BLaER1 treated with 17β-estradiol and CSF1 and Interleukin-3, amounts not matched to agents 10 nM and 100 nM (cell line): ENCODE measurements around the gene HSD17B4.

Experiments
- H3K27ac ChIP-seq, 11 experiments: shearing (Covaris generic); formaldehyde crosslinking; 2 replicates each; pipeline ENCODE4 v1.8.1; 2022
- H3K27me3 ChIP-seq, 11 experiments: shearing (Covaris generic); formaldehyde crosslinking; 2 replicates each; pipeline ENCODE4 v1.8.1; 2022
- H3K36me3 ChIP-seq, 11 experiments: shearing (Covaris generic); formaldehyde crosslinking; 2 replicates each; pipeline ENCODE4 v1.8.1; 2022
- H3K4me1 ChIP-seq, 10 experiments: shearing (Covaris generic); formaldehyde crosslinking; 2 replicates each; pipeline ENCODE4 v1.8.1; 2022
- H3K4me2 ChIP-seq, 11 experiments: shearing (Covaris generic); formaldehyde crosslinking; 2 replicates each; pipeline ENCODE4 v1.8.1; 2022
- H3K4me3 ChIP-seq, 10 experiments: shearing (Covaris generic); formaldehyde crosslinking; 2 replicates each; pipeline ENCODE4 v1.8.1; 2022
- H3K9ac ChIP-seq, 11 experiments: shearing (Covaris generic); formaldehyde crosslinking; 2 replicates each; pipeline ENCODE4 v1.8.1; 2022
- H3K9me3 ChIP-seq, 11 experiments: shearing (Covaris generic); formaldehyde crosslinking; replicated peaks in 1 of 11; 2 replicates each; pipeline ENCODE4 v1.8.1; 2022
- H4K20me1 ChIP-seq, 11 experiments: shearing (Covaris generic); formaldehyde crosslinking; 2 replicates each; pipeline ENCODE4 v1.8.1; 2022
- Cebpa-rat ChIP-seq, 11 experiments: shearing (Covaris generic); IDR thresholded peaks; 2 replicates each; pipeline ENCODE4 v1.8.1; 2022

Gene HSD17B4, protein sequence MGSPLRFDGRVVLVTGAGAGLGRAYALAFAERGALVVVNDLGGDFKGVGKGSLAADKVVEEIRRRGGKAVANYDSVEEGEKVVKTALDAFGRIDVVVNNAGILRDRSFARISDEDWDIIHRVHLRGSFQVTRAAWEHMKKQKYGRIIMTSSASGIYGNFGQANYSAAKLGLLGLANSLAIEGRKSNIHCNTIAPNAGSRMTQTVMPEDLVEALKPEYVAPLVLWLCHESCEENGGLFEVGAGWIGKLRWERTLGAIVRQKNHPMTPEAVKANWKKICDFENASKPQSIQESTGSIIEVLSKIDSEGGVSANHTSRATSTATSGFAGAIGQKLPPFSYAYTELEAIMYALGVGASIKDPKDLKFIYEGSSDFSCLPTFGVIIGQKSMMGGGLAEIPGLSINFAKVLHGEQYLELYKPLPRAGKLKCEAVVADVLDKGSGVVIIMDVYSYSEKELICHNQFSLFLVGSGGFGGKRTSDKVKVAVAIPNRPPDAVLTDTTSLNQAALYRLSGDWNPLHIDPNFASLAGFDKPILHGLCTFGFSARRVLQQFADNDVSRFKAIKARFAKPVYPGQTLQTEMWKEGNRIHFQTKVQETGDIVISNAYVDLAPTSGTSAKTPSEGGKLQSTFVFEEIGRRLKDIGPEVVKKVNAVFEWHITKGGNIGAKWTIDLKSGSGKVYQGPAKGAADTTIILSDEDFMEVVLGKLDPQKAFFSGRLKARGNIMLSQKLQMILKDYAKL

DNA sequence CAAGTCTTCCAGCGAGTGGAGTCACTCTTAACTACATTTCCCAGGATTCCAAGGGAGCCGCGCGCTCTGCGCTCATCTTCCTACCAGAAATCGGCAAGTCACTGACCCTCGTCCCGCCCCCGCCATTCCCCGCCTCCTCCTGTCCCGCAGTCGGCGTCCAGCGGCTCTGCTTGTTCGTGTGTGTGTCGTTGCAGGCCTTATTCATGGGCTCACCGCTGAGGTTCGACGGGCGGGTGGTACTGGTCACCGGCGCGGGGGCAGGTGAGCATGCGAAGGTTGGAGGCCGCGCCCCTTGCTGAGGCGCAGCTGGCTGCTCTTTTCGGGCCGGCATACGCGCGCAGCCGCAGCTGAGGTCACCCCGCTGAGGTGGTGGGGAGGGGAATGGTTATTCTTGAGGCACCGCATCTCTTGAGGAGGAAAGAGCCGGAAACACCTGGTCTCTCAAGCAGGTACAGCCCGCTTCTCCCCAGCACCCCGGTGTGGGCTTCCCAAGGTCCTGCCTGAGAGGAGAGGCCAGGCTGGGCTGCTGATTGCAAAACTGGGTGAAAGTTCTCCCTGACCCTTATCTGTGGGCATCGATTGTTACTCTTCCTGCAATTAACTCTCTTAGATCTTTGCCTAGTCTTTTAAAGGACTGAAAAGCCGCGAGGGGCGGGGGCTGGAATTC lies at the start of gene HSD17B4:
Gene HSD17B4, plus strand, starts transcription at position 125 of the 667 bp plus-strand sequence. Its CDS starts 79 bp downstream, at position 204.
- peak within 1 kb of the TSS; percentile 75 to 92 (median 85) for H3K9ac ChIP-seq
- H3K27ac ChIP-seq = peak within 1 kb of the TSS; percentile 73 to 89 (median 84)
- H3K36me3 ChIP-seq = peaks cover 3 to 19% (median 12%) of the 10 kb centered on the region in 11 experiments; a peak in 15 of 22 replicates
- peaks cover 17 to 34% (median 24%) of the 10 kb centered on the region in 11 experiments for H3K9me3 ChIP-seq
- H3K4me3 ChIP-seq = peak within 1 kb of the TSS; percentile 66 to 95 (median 76)
- H4K20me1 ChIP-seq = peaks cover 0 to 43% (median 0%) of the 10 kb centered on the region in 11 experiments; a peak in 2 of 22 replicates
- peaks cover 7 to 72% (median 16%) of the 10 kb centered on the region in 10 experiments for H3K4me1 ChIP-seq
- no peak for TF ChIP-seq Cebpa-rat (IDR thresholded peaks at IDR 0.05)
- no peaks in the 10 kb centered on the region for H3K27me3 ChIP-seq
- H3K4me2 ChIP-seq = peak within 1 kb of the TSS; percentile 74 to 97 (median 88)

DNA sequence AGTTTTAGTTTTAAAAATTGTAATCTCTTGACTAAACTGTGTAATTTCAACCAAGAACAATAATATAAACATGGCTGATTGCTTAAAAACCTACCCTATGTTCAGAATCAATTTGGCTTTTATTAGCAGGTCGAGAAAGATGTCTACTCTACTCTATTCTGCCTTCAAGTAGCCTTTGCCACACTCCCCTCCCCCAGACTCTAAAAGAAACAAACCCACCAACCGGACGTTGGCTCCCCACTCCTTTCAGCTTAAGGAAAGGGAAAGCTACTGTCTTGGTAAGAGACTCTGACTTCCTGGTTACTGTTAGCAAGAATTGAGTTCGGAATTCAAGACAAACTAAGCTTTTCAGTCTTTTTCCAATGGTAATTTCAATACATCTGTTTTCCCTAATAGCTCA lies 49.7 kb upstream of the HSD17B4 start:
- H3K9me3 ChIP-seq = no peaks in the 10 kb centered on the region
- no peaks in the 10 kb centered on the region for H3K27me3 ChIP-seq
- no peak overlapping the region for H3K4me2 ChIP-seq
- no peak for TF ChIP-seq Cebpa-rat (IDR thresholded peaks at IDR 0.05)
- no peak overlapping the region for H3K9ac ChIP-seq
- peak overlapping the region in 1 of 11 experiments; percentile 18; a peak in 1 of 22 replicates for H3K27ac ChIP-seq
- H3K4me1 ChIP-seq = peaks cover 5 to 75% (median 27%) of the 10 kb centered on the region in 10 experiments
- no peaks in the 10 kb centered on the region for H4K20me1 ChIP-seq
- no peaks in the 10 kb centered on the region for H3K36me3 ChIP-seq
- no peak overlapping the region for H3K4me3 ChIP-seq

DNA sequence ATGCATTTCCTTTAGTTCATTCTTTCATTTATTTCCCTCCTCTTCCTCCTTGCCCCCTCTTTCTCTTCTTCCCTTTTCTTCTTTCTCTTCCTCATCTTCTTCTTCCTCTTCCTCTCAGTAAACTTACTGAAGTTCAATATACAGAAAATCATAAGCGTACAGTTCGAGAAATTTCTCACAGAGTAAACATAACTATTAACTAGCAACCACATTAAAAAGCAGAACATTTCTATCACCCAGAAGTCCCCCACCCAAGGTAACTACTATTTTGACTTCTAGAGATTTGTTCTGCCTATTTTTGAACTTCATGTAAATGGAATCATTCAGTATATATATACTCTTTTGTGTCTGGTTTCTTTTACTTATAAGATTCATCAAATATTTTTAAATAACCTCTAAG lies 48.3 kb upstream of the HSD17B4 start:
- Histone ChIP-seq H3K9me3 (no peaks in the 10 kb centered on the region), H3K4me3 (no peak overlapping the region), H3K27ac (no peak overlapping the region), H3K9ac (no peak overlapping the region), H3K27me3 (no peaks in the 10 kb centered on the region), H3K4me1 (peaks cover 3 to 62% (median 14%) of the 10 kb centered on the region in 10 experiments; a peak in 18 of 20 replicates), H4K20me1 (no peaks in the 10 kb centered on the region), H3K4me2 (peak overlapping the region in 4 of 11 experiments; percentile 39 to 71 (median 62); a peak in 8 of 22 replicates), H3K36me3 (no peaks in the 10 kb centered on the region)
- TF ChIP-seq Cebpa-rat (IDR thresholded peaks at IDR 0.05) = no peak

DNA sequence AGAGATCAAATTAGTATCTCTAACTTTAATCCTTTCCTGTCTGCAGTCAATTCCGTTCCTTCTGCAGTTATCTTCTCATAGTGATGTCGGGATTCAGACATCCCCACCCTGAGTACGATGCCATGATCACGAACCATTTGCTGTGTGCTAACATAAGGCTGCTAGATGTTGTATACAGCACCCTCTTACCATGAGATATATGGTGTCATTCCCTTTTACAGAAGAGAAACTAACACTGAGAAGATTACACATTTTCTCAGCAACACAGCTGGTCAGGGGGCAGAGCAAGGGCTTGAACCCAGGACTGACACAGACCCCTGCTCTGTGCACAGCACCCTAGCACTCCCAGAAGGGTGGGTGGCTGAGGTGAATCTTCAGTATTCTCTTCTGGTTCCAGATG lies 46.9 kb upstream of the HSD17B4 start:
- Histone ChIP-seq H3K9me3 (no peaks in the 10 kb centered on the region), H3K36me3 (no peaks in the 10 kb centered on the region), H3K4me2 (peak overlapping the region in 4 of 11 experiments; percentile 9 to 71 (median 62); a peak in 8 of 22 replicates), H3K27ac (no peak overlapping the region), H3K4me3 (no peak overlapping the region), H3K4me1 (peaks cover 0 to 59% (median 10%) of the 10 kb centered on the region in 10 experiments; a peak in 16 of 20 replicates), H3K27me3 (no peaks in the 10 kb centered on the region), H4K20me1 (no peaks in the 10 kb centered on the region), H3K9ac (no peak overlapping the region)
- TF ChIP-seq Cebpa-rat (IDR thresholded peaks at IDR 0.05) = no peak

DNA sequence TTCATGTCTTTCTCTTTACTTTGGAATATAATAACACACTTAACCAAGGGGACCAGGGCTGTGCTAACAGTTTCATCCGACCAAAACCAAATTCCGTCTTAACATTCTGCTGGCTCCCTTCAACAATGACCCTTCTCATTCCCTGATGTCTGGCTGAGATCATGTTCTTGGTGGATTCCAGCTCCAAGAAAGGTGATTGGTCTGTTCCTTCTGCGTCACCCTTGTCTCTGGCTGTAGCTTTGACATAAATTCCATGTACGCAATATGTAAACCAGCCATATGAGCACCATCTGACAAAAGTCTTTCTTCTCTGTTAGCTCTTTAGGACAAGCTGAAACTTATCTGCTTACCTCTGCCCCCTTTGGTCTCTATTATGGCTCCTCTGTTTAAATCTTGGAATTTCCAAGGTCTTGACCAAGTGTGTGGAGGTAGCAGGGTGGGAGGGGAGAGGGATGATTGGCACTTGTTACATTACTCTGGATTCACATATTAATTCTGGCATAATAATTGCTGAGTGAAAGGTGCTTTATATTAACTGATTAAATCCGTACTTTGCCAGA lies 45.7 kb upstream of the HSD17B4 start:
- Histone ChIP-seq H4K20me1 (no peaks in the 10 kb centered on the region), H3K27ac (no peak overlapping the region), H3K4me1 (peaks cover 6 to 69% (median 18%) of the 10 kb centered on the region in 10 experiments; a peak in 16 of 20 replicates), H3K4me2 (no peak overlapping the region), H3K27me3 (no peaks in the 10 kb centered on the region), H3K9me3 (no peaks in the 10 kb centered on the region), H3K36me3 (no peaks in the 10 kb centered on the region), H3K9ac (no peak overlapping the region), H3K4me3 (no peak overlapping the region)
- no peak for TF ChIP-seq Cebpa-rat (IDR thresholded peaks at IDR 0.05)

DNA sequence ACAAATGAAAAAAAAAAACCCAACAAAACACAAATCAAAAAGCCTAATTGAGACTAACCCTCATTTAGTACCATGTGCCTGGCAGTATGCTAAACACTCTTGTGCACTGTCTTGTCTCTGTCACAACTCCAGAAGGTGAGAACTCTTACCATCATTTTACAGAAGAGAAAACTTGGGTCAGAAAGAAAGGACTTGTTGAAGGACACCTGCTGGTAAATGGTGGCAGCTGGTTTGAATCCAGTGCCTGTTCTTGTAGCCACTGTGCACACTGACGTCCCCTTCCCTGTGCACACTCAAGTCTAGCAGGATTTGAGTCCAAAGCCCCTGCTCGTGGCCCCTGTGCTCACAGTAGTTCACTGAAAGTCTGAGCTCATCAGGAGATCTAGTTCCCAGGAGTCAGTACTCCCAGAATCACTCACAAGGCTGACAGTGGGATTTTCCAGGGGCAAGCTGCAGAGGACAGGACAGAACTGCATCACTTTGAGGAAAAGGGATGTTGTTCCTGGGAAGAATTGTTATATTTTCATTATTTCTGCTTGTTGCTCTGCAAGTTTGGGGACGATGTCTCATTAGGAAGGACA lies 43.0 kb upstream of the HSD17B4 start:
- H3K27me3 ChIP-seq = no peaks in the 10 kb centered on the region
- H3K4me3 ChIP-seq = no peak overlapping the region
- H3K9ac ChIP-seq = no peak overlapping the region
- peaks cover 10 to 67% (median 21%) of the 10 kb centered on the region in 10 experiments; a peak in 16 of 20 replicates for H3K4me1 ChIP-seq
- peaks cover 0 to 2% (median 0%) of the 10 kb centered on the region in 11 experiments; a peak in 2 of 22 replicates for H3K9me3 ChIP-seq
- H3K27ac ChIP-seq = no peak overlapping the region
- H3K4me2 ChIP-seq = peak overlapping the region in 1 of 11 experiments; percentile 5; a peak in 1 of 22 replicates
- no peak for TF ChIP-seq Cebpa-rat (IDR thresholded peaks at IDR 0.05)
- no peaks in the 10 kb centered on the region for H3K36me3 ChIP-seq
- H4K20me1 ChIP-seq = no peaks in the 10 kb centered on the region

DNA sequence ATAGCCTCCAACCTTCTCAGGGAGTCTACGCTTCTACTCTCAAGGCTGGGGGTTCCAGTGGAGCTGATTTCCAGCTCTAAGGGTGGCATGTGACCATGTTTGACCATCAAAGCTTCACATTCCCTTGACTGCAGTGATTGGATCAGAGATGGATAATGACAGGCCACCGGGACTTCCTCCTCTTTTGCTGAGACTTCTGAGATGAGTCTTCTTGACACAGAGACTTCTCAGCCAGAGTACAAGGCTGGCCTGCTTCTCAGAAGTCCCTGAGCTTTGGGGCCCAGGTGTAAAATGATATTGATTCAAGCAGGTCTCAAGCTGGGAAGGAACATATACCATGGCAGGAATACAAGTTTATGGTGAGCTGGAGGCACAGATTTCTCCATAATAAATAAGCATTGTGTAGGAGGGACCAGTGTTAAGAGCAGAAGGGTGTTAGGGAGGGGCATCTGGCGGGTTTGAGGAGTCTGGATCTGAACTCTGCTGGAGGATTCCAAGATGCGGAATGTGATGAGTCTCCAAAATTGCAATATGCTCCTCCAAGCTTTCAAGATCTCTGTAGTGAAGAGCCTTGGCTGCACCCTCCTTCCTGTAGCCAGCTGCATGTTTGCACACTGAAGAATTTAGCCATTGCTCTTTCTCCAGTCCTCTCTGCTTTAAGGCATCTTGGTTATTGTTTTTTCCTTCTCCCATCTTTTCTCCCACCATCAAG lies 41.7 kb upstream of the HSD17B4 start:
- Histone ChIP-seq H3K27me3 (no peaks in the 10 kb centered on the region), H3K9ac (no peak overlapping the region; a peak in 1 of 22 replicates), H3K36me3 (no peaks in the 10 kb centered on the region), H3K4me2 (peak overlapping the region in 5 of 11 experiments; percentile 3 to 88 (median 83); a peak in 6 of 22 replicates), H3K27ac (peak overlapping the region in 2 of 11 experiments; percentile 4 to 86; a peak in 1 of 22 replicates), H3K9me3 (peaks cover 0 to 7% (median 0%) of the 10 kb centered on the region in 11 experiments; a peak in 2 of 22 replicates), H3K4me1 (peaks cover 4 to 67% (median 16%) of the 10 kb centered on the region in 10 experiments; a peak in 12 of 20 replicates), H4K20me1 (no peaks in the 10 kb centered on the region), H3K4me3 (no peak overlapping the region)
- no peak for TF ChIP-seq Cebpa-rat (IDR thresholded peaks at IDR 0.05)
